ENCODE results near the gene RPS16.

RPS16 gene

DNA sequence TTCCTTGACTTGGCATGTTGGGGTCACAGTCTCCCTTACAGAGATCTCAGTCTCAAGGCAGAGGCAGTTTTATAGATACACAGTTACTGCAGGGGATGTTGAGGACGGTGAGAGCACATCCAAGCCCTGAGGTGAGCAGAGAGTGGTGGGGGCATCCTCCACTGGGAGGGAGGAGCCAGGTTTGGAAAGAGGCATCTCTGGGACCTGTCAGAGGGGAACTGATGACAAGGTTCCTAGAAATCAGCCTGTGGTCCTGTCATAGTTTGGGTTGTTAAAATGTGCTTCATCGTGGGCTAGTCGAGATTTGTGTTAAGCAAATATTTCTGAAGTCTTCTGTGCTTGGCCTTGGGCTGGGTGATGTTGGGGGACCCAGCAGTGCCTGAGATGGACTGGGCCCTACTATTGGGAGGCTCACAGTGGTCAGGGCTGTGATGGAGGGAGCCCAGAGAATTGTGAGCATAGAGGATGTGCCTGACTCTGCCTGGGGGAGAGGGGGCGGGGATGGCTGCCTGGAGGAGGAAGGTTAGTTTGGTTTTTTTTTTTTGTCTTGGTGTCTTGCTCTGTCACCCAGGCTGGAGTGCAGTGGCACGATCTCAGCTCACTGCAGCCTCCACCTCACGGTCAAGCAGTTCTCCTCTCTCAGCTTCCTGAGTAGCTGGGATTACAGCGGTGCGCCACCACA lies 13.5 kb upstream of the RPS16 start:
- no peak overlapping the region for H3K27ac ChIP-seq (ENCODE audit: insufficient read depth in 1 of 2, low read depth in 1 of 2, low read length in 2 of 2, poor library complexity in 1 of 2, severe bottlenecking in 2 of 2)
- ChIA-PET CTCF (interaction anchor here (0.9 kb wide), 1 partner anchor 38 kb away, joined by 3 read pairs; no protein-coding TSS in a partner anchor), POLR2A (no interaction called here)
- H3K4me3 ChIP-seq (ENCODE audit: control insufficient read depth in 1 of 7, extremely low read depth in 1 of 7, insufficient read depth in 4 of 7, low read depth in 2 of 7, low read length in 6 of 7) = no peak overlapping the region
- peaks cover 6 to 34% (median 25%) of the 10 kb centered on the region in 4 experiments for H3K4me1 ChIP-seq (ENCODE audit: control extremely low read depth in 1 of 4, control insufficient read depth in 4 of 4, insufficient read depth in 4 of 4, low read length in 3 of 4)
- DNase-seq = no peak
- H3K27me3 ChIP-seq (replicated peaks in 2 of 5; ENCODE audit: control insufficient read depth in 4 of 5, insufficient read depth in 5 of 5, low read length in 4 of 5) = no peaks in the 10 kb centered on the region
- no peaks in the 10 kb centered on the region for H3K9me3 ChIP-seq (ENCODE audit: control extremely low read depth in 1 of 5, control insufficient read depth in 4 of 5, insufficient read depth in 2 of 5, low read depth in 1 of 5, low read length in 4 of 5)
- H3K36me3 ChIP-seq (ENCODE audit: control insufficient read depth in 4 of 4, insufficient read depth in 4 of 4, low read length in 3 of 4) = peaks cover 3 to 30% (median 19%) of the 10 kb centered on the region in 4 experiments
- 87% methylated on average over 6 of the region's 8 CpGs for WGBS (ENCODE audit: insufficient coverage)

DNA sequence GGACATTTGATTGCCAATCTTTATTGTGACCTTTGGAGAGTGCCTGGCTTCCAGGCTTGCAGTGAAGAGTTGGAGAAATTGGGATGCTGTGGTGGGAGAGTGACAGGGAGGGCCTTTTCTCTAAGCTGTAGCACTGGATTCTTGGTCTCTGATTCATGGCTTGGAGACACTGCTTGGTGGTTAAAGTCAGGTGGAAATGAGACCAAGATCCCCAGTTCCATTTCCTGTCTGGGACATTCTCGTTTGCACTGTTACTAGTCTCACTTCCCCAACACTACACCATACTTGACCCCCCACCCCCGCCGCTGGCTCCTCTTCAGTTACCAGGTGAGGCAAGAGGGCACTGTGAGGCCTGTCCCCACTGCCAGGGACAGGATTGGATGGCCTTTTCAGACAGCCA lies 12.5 kb upstream of the RPS16 start:
- H3K36me3 ChIP-seq (ENCODE audit: control insufficient read depth in 4 of 4, insufficient read depth in 4 of 4, low read length in 3 of 4) = peaks cover 3 to 21% (median 16%) of the 10 kb centered on the region in 4 experiments
- H3K4me1 ChIP-seq (ENCODE audit: control extremely low read depth in 1 of 4, control insufficient read depth in 4 of 4, insufficient read depth in 4 of 4, low read length in 3 of 4) = peaks cover 6 to 35% (median 25%) of the 10 kb centered on the region in 4 experiments
- H3K27me3 ChIP-seq (replicated peaks in 2 of 5; ENCODE audit: control insufficient read depth in 4 of 5, insufficient read depth in 5 of 5, low read length in 4 of 5) = no peaks in the 10 kb centered on the region
- ChIA-PET POLR2A (no interaction called here), CTCF (no interaction called here)
- H3K9me3 ChIP-seq (ENCODE audit: control extremely low read depth in 1 of 5, control insufficient read depth in 4 of 5, insufficient read depth in 2 of 5, low read depth in 1 of 5, low read length in 4 of 5) = no peaks in the 10 kb centered on the region
- H3K27ac ChIP-seq (ENCODE audit: insufficient read depth in 1 of 2, low read depth in 1 of 2, low read length in 2 of 2, poor library complexity in 1 of 2, severe bottlenecking in 2 of 2) = no peak overlapping the region
- 72% methylated on average over 3 of the region's 3 CpGs for WGBS (ENCODE audit: insufficient coverage)
- no peak for DNase-seq
- no peak overlapping the region for H3K4me3 ChIP-seq (ENCODE audit: control insufficient read depth in 1 of 7, extremely low read depth in 1 of 7, insufficient read depth in 4 of 7, low read depth in 2 of 7, low read length in 6 of 7)

GRCh38 chr19:39446365-39447084 lies 10.8 kb upstream of the RPS16 start:
- peaks cover 6 to 35% (median 25%) of the 10 kb centered on the region in 4 experiments for H3K4me1 ChIP-seq (ENCODE audit: control extremely low read depth in 1 of 4, control insufficient read depth in 4 of 4, insufficient read depth in 4 of 4, low read length in 3 of 4)
- WGBS (ENCODE audit: insufficient coverage) = 89% methylated on average over 14 of the region's 16 CpGs
- H3K36me3 ChIP-seq (ENCODE audit: control insufficient read depth in 4 of 4, insufficient read depth in 4 of 4, low read length in 3 of 4) = peaks cover 0 to 12% (median 7%) of the 10 kb centered on the region in 4 experiments
- no peaks in the 10 kb centered on the region for H3K27me3 ChIP-seq (replicated peaks in 2 of 5; ENCODE audit: control insufficient read depth in 4 of 5, insufficient read depth in 5 of 5, low read length in 4 of 5)
- no peak for DNase-seq
- ChIA-PET CTCF (interaction anchor here (0.8 to 3.1 kb wide), 4 partner anchors 11 to 79 kb away, joined by 3 to 10 read pairs (median 3); partner anchors contain the start of gene RPS16), POLR2A (interaction anchor here (0.7 to 1.9 kb wide), 2 partner anchors 11 to 625 kb away, joined by 3 to 11 read pairs; partner anchors contain the start of gene RPS16)
- H3K27ac ChIP-seq (ENCODE audit: insufficient read depth in 1 of 2, low read depth in 1 of 2, low read length in 2 of 2, poor library complexity in 1 of 2, severe bottlenecking in 2 of 2) = peak overlapping the region; percentile 88 to 98
- H3K9me3 ChIP-seq (ENCODE audit: control extremely low read depth in 1 of 5, control insufficient read depth in 4 of 5, insufficient read depth in 2 of 5, low read depth in 1 of 5, low read length in 4 of 5) = no peaks in the 10 kb centered on the region
- H3K4me3 ChIP-seq (ENCODE audit: control insufficient read depth in 1 of 7, extremely low read depth in 1 of 7, insufficient read depth in 4 of 7, low read depth in 2 of 7, low read length in 6 of 7) = peak overlapping the region in 6 of 7 experiments; percentile 86 to 100 (median 98)

DNA sequence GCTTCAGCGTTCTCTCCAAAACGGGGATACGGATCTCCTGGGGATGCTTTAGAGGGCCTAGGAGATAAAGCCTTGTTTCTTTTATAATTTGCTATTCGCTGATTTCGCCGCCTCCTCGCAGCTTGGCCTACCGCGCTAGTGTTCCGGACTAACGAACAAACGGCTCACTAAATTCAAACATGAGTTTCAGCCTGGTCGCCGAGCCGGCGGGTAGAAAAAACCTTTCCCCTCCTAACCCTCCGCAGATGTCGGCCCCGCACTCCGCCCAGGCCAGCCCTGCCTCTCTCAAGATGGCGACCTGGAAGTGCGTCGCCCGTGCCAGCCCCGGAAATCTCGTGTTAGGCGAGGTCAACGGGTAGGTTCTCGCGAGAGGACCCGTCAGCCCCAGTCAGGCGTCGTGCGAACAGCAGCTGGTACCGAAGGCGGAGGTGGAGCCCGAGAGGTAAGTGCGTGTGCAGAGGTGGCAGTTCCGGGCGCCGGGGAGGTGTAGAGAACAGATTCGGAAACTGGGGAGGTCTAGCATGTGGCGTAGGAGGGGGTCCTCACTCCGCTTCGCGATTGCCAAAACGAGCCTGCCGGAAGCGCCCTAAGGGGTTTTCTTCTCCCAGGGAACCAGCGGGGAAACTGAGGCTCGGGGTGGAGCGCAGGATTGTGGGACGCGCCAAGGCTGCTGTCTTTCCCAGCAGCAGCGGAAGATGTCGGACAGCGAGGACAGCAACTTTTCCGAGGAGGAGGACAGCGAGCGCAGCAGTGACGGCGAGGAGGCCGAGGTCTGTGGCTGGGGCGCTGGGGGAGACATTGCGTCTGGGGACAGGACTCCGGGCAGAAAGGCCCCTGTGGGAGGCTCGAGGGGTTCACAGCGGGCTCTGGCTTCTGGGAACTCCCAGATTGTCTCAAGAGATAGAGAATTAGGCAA lies 9.7 kb upstream of the RPS16 start, which contains the start of gene SUPT5H:
SUPT5H (plus strand) TSS at position 387 of the 916 bp plus-strand sequence; CDS start at position 696, 309 bp downstream.
- H3K36me3 ChIP-seq (ENCODE audit: control insufficient read depth in 4 of 4, insufficient read depth in 4 of 4, low read length in 3 of 4) = peaks cover 0 to 12% (median 7%) of the 10 kb centered on the region in 4 experiments
- peaks cover 6 to 36% (median 26%) of the 10 kb centered on the region in 4 experiments for H3K4me1 ChIP-seq (ENCODE audit: control extremely low read depth in 1 of 4, control insufficient read depth in 4 of 4, insufficient read depth in 4 of 4, low read length in 3 of 4)
- under 1% methylated on average over 57 of the region's 68 CpGs for WGBS (ENCODE audit: insufficient coverage)
- H3K9me3 ChIP-seq (ENCODE audit: control extremely low read depth in 1 of 5, control insufficient read depth in 4 of 5, insufficient read depth in 2 of 5, low read depth in 1 of 5, low read length in 4 of 5) = no peaks in the 10 kb centered on the region
- H3K4me3 ChIP-seq (ENCODE audit: control insufficient read depth in 1 of 7, extremely low read depth in 1 of 7, insufficient read depth in 4 of 7, low read depth in 2 of 7, low read length in 6 of 7) = peak within 1 kb of the TSS; percentile 86 to 100 (median 98)
- H3K27ac ChIP-seq (ENCODE audit: insufficient read depth in 1 of 2, low read depth in 1 of 2, low read length in 2 of 2, poor library complexity in 1 of 2, severe bottlenecking in 2 of 2) = peak within 1 kb of the TSS; percentile 88 to 98
- CTCF ChIA-PET = interaction anchor here (1.3 to 3.1 kb wide), 2 partner anchors 10 to 23 kb away, joined by 4 to 10 read pairs; partner anchors contain the start of gene RPS16
- POLR2A ChIA-PET = interaction anchor here (0.6 to 1.9 kb wide), 4 partner anchors 10 to 1430 kb away, joined by 3 to 11 read pairs (median 4); partner anchors contain the start of genes RPS16 and TIMM50
- DNase-seq = peak; percentile 99
- H3K27me3 ChIP-seq (replicated peaks in 2 of 5; ENCODE audit: control insufficient read depth in 4 of 5, insufficient read depth in 5 of 5, low read length in 4 of 5) = no peaks in the 10 kb centered on the region

- H3K27ac ChIP-seq (ENCODE audit: insufficient read depth in 1 of 2, low read depth in 1 of 2, low read length in 2 of 2, poor library complexity in 1 of 2, severe bottlenecking in 2 of 2) = peak overlapping the region; percentile 88 to 98
- no peaks in the 10 kb centered on the region for H3K27me3 ChIP-seq (replicated peaks in 2 of 5; ENCODE audit: control insufficient read depth in 4 of 5, insufficient read depth in 5 of 5, low read length in 4 of 5)
- H3K4me3 ChIP-seq (ENCODE audit: control insufficient read depth in 1 of 7, extremely low read depth in 1 of 7, insufficient read depth in 4 of 7, low read depth in 2 of 7, low read length in 6 of 7) = peak overlapping the region; percentile 86 to 100 (median 98)
- CTCF ChIA-PET = interaction anchor here (1.3 to 3.1 kb wide), 2 partner anchors 10 to 24 kb away, joined by 4 to 10 read pairs; partner anchors contain the start of gene RPS16
- no peaks in the 10 kb centered on the region for H3K9me3 ChIP-seq (ENCODE audit: control extremely low read depth in 1 of 5, control insufficient read depth in 4 of 5, insufficient read depth in 2 of 5, low read depth in 1 of 5, low read length in 4 of 5)
- DNase-seq = no peak
- POLR2A ChIA-PET = interaction anchor here (1.9 kb wide), 1 partner anchor 9 kb away, joined by 11 read pairs; the partner anchor contains the start of gene RPS16
- 8% methylated on average over 8 of the region's 17 CpGs for WGBS (ENCODE audit: insufficient coverage)
- H3K4me1 ChIP-seq (ENCODE audit: control extremely low read depth in 1 of 4, control insufficient read depth in 4 of 4, insufficient read depth in 4 of 4, low read length in 3 of 4) = peaks cover 6 to 38% (median 26%) of the 10 kb centered on the region in 4 experiments
- peaks cover 0 to 12% (median 7%) of the 10 kb centered on the region in 4 experiments for H3K36me3 ChIP-seq (ENCODE audit: control insufficient read depth in 4 of 4, insufficient read depth in 4 of 4, low read length in 3 of 4)
Observed at GRCh38 chr19:39444598-39445195, 8.9 kb upstream of the RPS16 start.

All from common myeloid progenitor, CD34-positive (primary cell).